ENCODE results near the gene BRD3OS.

DNA sequence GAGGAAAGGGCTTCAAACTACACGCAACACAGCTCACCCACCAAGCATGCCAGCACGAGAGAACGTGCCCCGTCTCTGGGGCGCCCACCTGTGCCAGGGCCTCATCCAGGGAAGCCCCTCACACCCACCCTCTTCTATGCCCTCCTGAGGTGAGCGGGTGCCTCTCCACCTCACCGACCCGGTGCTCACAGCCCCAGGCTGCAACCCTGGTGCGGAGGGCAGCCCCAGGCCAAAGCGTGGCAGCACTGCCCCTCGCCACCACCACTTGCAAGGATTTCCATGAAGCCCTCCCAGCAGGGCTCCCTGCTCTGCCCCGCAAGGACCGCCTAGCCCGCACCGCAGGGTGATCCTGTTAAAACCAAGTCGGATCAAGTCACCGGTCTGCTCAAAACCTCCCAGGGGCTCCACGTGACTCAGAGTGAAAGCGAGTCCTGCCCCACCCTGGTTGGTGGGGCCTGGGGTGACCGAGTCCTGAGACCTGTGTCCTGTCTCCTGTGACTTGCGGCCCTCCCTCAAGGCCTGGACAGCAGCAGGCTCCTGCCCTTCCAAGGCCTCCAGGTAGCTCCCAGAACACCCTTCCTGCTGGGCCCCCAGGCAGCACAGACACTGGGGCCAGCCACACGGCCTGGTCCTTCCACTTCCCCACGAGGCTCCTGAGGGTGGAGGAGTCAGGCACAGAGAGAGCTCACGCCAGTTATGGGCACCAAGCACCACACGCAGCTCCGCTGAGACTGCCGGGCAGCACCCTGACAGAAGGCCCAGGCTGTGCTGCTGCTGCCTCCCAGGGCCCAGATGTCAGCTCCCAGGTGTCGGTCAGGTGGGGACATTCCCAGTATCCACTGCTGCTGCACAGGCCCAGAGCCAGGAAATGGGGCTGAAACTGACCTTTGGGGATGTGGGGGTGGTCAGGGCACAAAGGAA, 29.9 kb downstream of the BRD3OS start:
- TF ChIP-seq, protein P1, sequence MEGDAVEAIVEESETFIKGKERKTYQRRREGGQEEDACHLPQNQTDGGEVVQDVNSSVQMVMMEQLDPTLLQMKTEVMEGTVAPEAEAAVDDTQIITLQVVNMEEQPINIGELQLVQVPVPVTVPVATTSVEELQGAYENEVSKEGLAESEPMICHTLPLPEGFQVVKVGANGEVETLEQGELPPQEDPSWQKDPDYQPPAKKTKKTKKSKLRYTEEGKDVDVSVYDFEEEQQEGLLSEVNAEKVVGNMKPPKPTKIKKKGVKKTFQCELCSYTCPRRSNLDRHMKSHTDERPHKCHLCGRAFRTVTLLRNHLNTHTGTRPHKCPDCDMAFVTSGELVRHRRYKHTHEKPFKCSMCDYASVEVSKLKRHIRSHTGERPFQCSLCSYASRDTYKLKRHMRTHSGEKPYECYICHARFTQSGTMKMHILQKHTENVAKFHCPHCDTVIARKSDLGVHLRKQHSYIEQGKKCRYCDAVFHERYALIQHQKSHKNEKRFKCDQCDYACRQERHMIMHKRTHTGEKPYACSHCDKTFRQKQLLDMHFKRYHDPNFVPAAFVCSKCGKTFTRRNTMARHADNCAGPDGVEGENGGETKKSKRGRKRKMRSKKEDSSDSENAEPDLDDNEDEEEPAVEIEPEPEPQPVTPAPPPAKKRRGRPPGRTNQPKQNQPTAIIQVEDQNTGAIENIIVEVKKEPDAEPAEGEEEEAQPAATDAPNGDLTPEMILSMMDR (IDR thresholded peaks at IDR 0.05): no peak
- no peak for TF ChIP-seq POLR2A (IDR thresholded peaks at IDR 0.05)
